SK-N-SH treated with all-trans-retinoic acid at 6 μM for 48 hours (cell line): ENCODE results near the gene IL9.

Experiments used
- BACH2 ChIP-seq: fragments of 250-450 bp; sonication (Bioruptor Pico); IDR thresholded peaks from 2 replicates; pipeline ENCODE4 v1.9.0; 2021; ENCODE audit warnings: mild to moderate bottlenecking, borderline replicate concordance
- GLIS3 ChIP-seq: fragments of 250-450 bp; sonication (Bioruptor Pico); IDR thresholded peaks from 2 replicates; pipeline ENCODE4 v1.5.0; 2020; ENCODE audit warnings: mild to moderate bottlenecking, moderate library complexity
- PPARA ChIP-seq: fragments of 250-450 bp; sonication (Bioruptor Pico); IDR thresholded peaks from 2 replicates; pipeline ENCODE4 v1.5.0; 2020; ENCODE audit warnings: mild to moderate bottlenecking, borderline replicate concordance
- RARB ChIP-seq: fragments of 250-450 bp; sonication (Bioruptor Pico); IDR thresholded peaks from 2 replicates; pipeline ENCODE4 v1.8.0; 2021; ENCODE audit warnings: mild to moderate bottlenecking, moderate library complexity
- TCF4 ChIP-seq: fragments of 250-450 bp; sonication (Bioruptor Pico); IDR thresholded peaks from 2 replicates; pipeline ENCODE4 v1.8.0; 2021; ENCODE audit warnings: mild to moderate bottlenecking, moderate library complexity, borderline replicate concordance
- ZFP3 ChIP-seq: fragments of 250-450 bp; sonication (Bioruptor Pico); IDR thresholded peaks from 2 replicates; pipeline ENCODE4 v1.5.0; 2020; ENCODE audit warnings: mild to moderate bottlenecking, moderate library complexity
- TF ChIP-seq, protein P1 (sequence below): fragments of 250-450 bp; sonication (Bioruptor Pico); IDR thresholded peaks from 2 replicates; pipeline ENCODE4 v1.5.1; 2020; ENCODE audit warnings: low read depth, mild to moderate bottlenecking, moderate library complexity
- TF ChIP-seq, protein P2 (sequence below): fragments of 250-450 bp; sonication (Bioruptor Pico); IDR thresholded peaks from 2 replicates; pipeline ENCODE4 v1.8.0; 2020; ENCODE audit warnings: mild to moderate bottlenecking, moderate library complexity, borderline replicate concordance
- TF ChIP-seq, protein P3 (sequence below): fragments of 250-450 bp; sonication (Bioruptor Pico); IDR thresholded peaks from 2 replicates; pipeline ENCODE4 v1.8.0; 2021; ENCODE audit warnings: low read depth, mild to moderate bottlenecking, moderate library complexity, borderline replicate concordance

DNA sequence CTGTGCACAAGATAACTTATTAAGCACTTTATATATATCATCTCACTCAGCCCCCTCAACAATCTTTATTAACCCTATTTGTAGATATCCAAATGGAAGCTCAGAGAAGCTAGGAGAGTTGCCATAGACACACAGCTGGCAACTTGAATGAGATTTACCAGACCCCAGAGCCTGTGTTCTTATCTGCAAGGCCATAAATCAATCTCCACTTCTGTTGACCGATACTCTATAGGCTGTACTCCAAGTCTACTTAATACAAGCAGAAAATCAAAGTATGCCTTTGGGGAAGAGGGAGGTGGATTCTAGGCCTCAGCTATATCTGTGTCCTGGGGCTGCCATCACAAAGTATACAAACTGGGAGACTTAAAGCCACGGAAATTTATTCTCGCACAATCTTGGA, 6.0 kb upstream of the IL9 start:
- TF ChIP-seq ZFP3 (CRISPR knock-in tag) (no peak), TCF4 (CRISPR knock-in tag) (no peak), BACH2 (no peak), RARB (CRISPR knock-in tag) (no peak), GLIS3 (CRISPR knock-in tag) (no peak), PPARA (CRISPR knock-in tag) (no peak)
- TF ChIP-seq, protein P1, sequence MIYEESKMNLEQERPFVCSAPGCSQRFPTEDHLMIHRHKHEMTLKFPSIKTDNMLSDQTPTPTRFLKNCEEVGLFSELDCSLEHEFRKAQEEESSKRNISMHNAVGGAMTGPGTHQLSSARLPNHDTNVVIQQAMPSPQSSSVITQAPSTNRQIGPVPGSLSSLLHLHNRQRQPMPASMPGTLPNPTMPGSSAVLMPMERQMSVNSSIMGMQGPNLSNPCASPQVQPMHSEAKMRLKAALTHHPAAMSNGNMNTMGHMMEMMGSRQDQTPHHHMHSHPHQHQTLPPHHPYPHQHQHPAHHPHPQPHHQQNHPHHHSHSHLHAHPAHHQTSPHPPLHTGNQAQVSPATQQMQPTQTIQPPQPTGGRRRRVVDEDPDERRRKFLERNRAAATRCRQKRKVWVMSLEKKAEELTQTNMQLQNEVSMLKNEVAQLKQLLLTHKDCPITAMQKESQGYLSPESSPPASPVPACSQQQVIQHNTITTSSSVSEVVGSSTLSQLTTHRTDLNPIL (CRISPR knock-in tag) = no peak
- TF ChIP-seq, protein P2, sequence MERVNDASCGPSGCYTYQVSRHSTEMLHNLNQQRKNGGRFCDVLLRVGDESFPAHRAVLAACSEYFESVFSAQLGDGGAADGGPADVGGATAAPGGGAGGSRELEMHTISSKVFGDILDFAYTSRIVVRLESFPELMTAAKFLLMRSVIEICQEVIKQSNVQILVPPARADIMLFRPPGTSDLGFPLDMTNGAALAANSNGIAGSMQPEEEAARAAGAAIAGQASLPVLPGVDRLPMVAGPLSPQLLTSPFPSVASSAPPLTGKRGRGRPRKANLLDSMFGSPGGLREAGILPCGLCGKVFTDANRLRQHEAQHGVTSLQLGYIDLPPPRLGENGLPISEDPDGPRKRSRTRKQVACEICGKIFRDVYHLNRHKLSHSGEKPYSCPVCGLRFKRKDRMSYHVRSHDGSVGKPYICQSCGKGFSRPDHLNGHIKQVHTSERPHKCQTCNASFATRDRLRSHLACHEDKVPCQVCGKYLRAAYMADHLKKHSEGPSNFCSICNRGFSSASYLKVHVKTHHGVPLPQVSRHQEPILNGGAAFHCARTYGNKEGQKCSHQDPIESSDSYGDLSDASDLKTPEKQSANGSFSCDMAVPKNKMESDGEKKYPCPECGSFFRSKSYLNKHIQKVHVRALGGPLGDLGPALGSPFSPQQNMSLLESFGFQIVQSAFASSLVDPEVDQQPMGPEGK (CRISPR knock-in tag) = no peak
- TF ChIP-seq, protein P3, sequence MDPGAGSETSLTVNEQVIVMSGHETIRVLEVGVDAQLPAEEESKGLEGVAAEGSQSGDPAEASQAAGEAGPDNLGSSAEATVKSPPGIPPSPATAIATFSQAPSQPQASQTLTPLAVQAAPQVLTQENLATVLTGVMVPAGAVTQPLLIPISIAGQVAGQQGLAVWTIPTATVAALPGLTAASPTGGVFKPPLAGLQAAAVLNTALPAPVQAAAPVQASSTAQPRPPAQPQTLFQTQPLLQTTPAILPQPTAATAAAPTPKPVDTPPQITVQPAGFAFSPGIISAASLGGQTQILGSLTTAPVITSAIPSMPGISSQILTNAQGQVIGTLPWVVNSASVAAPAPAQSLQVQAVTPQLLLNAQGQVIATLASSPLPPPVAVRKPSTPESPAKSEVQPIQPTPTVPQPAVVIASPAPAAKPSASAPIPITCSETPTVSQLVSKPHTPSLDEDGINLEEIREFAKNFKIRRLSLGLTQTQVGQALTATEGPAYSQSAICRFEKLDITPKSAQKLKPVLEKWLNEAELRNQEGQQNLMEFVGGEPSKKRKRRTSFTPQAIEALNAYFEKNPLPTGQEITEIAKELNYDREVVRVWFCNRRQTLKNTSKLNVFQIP (CRISPR knock-in tag) = no peak
